Activated CD4-positive, alpha-beta T cell treated with anti-CD3 and anti-CD28 coated beads, Interleukin-2, Interleukin-6, amounts not matched to agents 100 ng/mL and 50 ng/mL, durations not matched to agents 16 hours and 8 hours (primary cell): Measurements from ENCODE around the gene AFAP1.
A peak's percentile ranks its signal among the peaks of the same experiment; 100 is the strongest.

ENCODE experiments used
- DNase-seq: peaks from one replicate; pipeline ENCODE4 v3.0.0-alpha.2; 2020

AFAP1 gene

GRCh38 chr4:7838136-7838782, 101.4 kb downstream of the AFAP1 start:
- no peak for DNase-seq

DNA sequence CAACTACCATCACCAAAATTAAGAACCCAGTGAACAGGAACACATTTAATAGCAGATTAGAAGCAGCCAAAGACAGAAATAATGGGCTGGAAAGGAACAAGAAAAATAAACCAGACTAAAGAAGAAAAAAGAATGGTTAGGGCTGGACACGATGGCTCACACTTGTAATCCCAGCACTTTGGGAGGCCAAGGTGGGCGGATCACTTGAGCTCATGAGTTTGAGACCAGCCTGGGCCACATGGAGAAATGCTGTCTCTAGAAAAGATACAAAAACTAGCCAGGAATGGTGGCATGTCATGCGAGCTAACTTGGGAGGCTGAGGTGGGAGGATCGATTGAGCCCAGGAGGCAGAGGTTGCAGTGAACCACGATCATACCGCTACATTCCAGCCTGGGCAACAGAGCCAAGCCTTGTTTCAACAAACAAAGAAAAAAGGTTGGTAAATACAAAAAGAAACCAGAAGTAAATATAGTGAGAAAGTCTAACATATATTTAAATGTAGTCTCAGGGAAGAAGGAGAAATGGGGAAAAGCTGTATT, 102.0 kb downstream of the AFAP1 start:
- DNase-seq = no peak

DNA sequence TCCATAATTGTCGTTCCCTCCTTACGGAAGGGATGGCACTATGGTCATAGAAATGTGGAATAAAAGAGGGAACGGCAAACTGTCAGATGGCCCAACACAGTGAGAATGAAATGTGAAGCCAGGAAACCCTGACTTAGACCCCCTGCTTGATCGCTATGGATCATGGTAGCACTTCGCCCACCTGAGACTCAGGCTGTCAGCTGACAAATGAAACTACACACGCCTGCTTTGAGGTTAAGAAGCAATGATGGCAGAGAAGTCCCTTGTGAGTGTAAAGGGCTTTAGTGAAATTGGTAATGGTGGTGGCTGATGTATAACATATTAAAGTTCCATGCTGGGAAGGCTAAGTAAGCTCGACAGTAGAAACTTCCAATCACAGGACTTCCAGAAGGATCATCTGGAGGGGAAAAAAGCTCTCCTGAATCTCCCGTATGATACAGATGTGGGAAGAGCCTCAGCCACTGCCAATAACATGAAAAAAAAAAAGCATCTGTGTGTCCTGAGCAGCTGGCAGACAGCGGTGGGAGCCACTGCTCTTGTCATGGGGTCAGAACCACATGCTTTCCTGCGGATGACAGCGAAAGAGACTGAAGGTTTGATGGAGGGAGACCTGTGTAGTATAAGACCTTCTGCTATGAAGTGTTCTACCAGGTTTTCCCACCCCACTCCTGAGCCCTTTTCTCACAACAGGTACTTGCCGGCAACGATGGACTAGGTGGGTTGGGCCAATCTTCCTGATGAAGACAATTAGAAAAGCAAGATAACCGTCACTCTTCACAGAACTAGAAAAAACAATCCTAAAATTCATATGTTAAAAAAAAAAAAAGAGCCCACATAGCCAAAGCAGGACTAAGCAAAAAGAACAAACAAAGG, 107.6 kb downstream of the AFAP1 start:
- no peak for DNase-seq

GRCh38 chr4:7831330-7831729, 108.3 kb downstream of the AFAP1 start:
- peak; percentile 78 for DNase-seq

DNA sequence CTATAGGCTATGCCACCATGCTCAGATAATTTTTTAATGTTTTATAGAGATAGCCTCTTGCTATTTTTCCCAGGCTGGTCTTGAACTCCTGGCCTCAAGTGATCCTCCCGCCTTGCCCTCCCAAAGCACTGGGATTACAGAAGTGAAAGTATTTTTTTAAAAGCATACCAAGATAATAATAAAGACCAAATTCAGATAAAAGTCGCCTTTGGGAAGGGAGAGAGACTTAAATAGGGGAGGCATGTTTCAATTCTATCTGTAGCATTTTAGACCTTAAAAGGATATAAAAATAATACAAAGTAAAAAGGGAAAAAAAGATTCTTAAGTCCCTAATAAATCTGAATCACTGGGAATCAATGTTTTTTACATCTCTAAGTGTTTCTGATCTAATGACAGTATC, 108.9 kb downstream of the AFAP1 start:
- no peak for DNase-seq

GRCh38 chr4:7829652-7830580, 109.7 kb downstream of the AFAP1 start:
- peak; percentile 23 for DNase-seq

GRCh38 chr4:7828793-7829301, 110.8 kb downstream of the AFAP1 start:
- no peak for DNase-seq

- DNase-seq = peak; percentile 77
Measured at GRCh38 chr4:7828011-7828720, 111.5 kb downstream of the AFAP1 start.

DNA sequence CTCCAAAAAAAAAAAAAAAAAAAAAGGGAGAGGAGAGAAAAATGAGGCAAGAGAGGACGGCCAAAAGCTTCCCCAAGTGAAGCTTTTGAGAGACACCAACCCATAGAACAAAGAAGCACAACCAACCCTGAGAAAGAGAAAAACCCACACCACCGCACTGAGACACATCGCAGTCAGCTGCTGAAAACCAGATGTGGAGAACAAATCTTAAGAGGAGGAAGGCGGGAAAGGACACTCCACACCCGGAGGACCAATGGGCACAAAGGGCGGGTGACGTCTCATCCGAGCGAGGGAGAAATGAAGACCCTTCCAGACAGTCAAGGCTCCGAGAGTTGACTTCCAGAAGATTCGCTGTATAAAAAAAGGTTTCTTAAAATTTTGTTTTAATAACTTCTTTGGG, 112.1 kb downstream of the AFAP1 start:
- no peak for DNase-seq

DNA sequence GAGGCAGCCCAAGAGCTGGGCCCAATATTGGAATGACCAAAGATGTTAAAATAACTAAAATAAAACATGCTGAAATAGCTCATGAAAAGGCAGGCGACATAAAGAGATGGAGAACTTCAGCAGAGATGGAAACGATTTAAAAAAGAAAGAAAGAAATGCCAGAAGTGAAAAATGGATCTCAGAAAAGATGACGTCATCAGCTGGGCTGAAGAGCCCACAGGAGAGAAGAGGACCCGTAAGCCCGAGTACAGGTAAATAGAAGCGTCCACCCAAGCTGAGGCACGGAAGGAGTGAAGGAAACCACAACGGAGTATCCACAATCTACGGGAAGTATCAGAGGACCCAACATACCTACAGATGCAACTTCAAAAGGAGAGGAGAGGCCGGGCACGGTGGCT, 112.8 kb downstream of the AFAP1 start:
- DNase-seq = no peak

GRCh38 chr4:7826176-7826908, 113.3 kb downstream of the AFAP1 start:
- DNase-seq = no peak

DNA sequence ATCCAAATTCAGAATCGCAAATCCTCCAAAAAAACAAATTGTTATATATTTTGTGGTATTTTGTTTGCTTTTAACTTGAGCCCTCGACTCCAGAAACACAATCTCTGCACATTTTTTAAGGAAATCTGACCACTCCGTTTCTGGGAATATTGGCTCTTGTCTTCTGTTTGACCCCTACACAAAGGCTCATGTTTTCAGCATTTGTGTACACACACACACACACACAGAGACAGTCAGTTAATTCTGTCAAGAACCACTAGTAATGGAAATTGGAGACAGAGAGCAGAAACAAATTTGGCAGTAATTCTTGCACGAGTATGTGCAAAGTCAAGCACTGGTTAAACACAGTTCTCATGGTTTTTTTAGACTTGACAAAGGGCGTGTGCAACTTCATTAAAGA, 115.4 kb downstream of the AFAP1 start:
- no peak for DNase-seq

DNA sequence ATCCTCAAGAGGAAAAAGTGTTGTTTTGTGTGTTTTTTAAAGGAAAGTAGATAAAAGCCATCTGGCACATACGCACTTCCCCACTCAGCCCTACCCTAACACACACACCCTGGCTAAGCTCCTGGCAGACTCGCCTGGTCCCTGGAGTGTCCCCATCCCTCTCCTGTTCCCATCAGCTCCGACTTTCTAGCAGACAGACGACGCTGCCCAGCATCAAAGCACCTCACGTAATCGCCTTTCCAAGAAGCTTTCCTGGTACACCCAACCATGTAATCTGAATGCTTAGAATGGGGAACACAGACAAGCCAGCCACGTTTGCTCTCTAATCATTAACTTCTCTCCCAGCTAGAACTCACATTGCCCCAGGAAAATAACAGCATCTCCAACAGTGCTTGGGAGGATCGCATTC, 116.2 kb downstream of the AFAP1 start:
- DNase-seq = no peak

DNA sequence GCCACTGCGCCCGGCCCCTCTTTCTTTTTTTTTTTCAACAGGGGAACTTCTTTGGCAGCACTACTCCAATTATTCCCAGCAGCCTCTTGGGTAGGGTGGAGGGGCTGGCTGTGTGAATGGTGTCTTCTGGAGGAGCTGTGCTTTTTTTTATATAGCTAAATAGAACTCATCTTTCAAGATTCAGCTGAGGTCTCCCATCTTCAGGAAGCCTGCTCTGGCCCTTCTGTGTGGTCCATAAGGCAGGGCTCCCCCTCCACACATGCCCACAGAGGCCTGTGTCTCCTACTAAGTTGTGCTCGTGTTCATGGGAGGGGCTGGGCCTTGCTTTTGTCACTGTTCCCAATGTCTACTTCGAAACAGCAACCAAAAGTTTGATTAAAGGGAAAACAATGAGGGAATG, 116.8 kb downstream of the AFAP1 start:
- no peak for DNase-seq

DNA sequence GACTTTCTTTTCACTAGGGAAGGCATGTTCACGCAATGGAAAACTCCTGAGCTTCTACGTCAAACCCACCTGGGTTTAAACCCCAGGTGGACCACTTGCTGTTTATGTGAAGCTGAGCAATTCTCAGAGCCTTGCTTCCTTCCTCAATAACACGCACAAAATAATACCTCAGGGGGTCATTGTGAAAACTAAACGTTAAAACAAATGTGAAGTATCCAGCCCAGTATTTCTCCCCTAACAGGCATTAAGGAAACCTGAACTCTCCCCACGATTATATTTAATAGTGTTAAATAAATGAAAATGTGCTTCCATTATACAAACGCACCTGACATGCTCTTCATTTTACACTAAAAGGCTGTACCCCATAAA, 117.5 kb downstream of the AFAP1 start:
- DNase-seq = no peak

DNA sequence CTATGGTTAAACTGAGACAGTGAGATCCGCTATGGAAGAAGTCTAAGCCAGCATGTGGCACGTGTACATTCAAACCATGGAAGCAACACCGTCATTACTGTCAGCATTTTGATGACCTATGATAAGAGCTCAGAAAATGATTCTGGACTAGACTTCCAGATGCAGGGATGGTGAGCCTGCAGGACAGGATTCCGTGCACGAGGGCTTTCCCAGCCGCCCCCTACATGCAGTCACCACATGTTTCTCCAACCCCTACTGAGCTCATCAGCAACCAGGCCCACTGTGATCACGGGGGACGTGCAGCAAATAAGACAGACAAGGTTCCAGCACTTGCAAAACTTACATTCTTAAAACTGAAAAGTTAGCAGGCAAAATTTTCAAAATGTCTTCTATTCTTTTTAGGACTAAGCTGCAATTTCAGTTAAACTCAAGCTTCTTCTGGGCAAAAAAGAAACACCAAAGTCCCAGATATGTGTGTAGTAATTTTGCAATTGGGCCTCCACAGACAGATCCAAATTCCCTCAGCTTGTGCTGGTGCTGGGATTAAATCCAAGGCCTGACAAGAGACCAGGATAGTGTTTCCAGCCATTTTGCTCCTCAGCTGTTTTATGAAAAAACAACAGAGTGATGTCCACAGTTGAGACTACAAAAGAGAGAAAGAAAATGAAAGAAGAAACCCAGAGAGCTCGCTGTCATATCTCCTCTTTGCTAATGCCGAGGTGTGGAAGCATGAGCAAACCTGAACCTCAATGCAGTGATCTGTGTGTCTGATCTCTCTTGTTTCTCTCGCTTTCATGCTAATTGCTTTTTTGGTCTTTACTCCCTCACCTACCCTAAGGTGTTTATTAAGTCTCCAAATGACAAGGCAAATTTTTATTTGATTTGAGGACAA, 118.2 kb downstream of the AFAP1 start:
- no peak for DNase-seq

GRCh38 chr4:7820031-7820818, 119.4 kb downstream of the AFAP1 start:
- DNase-seq = no peak

- DNase-seq = no peak
Measured at GRCh38 chr4:7819446-7819845, 120.2 kb downstream of the AFAP1 start.

GRCh38 chr4:7818399-7818911, 121.2 kb downstream of the AFAP1 start:
- DNase-seq = no peak
